Mucosa of descending colon (tissue), 3 donors: ENCODE data around the gene CXXC5. TPM values are rescaled to one million over a fixed set of nuclear protein-coding genes. Genes with fewer than 3 reads are reported as not detected.
"Not testable (repeated sequence)": the region's sequence is repeated elsewhere in the genome, so short reads cannot be mapped to it uniquely, and the experiment has no call there.

Experiments
- ATAC-seq: fragments of 200-7000 bp; cut with Tn5 transposase; one replicate; pipeline ENCODE4 v1.9.1; 2020; ENCODE audit warnings: mild to moderate bottlenecking, moderate library complexity
- DNase-seq, 3 donors: peaks; one replicate each; pipeline ENCODE4 v3.0.0-alpha.2; 2020
- H3K36me3 ChIP-seq: fragments of 200-600 bp; one replicate; pipeline ENCODE4 v1.8.0; 2021; ENCODE audit warnings: low read depth, mild to moderate bottlenecking
- H3K4me1 ChIP-seq: fragments of 200-600 bp; one replicate; pipeline ENCODE4 v1.8.0; 2021; ENCODE audit warnings: low read depth, mild to moderate bottlenecking
- H3K4me3 ChIP-seq: fragments of 200-600 bp; one replicate; pipeline ENCODE4 v1.8.0; 2021; ENCODE audit warnings: mild to moderate bottlenecking
- H3K9me3 ChIP-seq: fragments of 200-600 bp; one replicate; pipeline ENCODE4 v1.8.0; 2021; ENCODE audit warnings: mild to moderate bottlenecking
- CTCF ChIP-seq: fragments of 200-600 bp; IDR thresholded peaks from one replicate; pipeline ENCODE4 v1.8.0; 2022; ENCODE audit warnings: antibody characterized with exemption, mild to moderate bottlenecking
- intact Hi-C, 2 donors: fragments of 100-400 bp; cut with DNase I in 1 of 2; cut with micrococcal nuclease in 1 of 2; formaldehyde crosslinking; loops; one replicate each; pipeline versions ENCODE4 v1.11.0 to v1.11.1; 2022; cut with DNase I, micrococcal nuclease
- total RNA-seq, 3 donors: library from RNA; stranded (reverse); fragmentation: NEBNext Ultra II Directional in 2 of 3; extraction: Animal tissue kit (Norgen Biotek cat#: 25700) in 2 of 3; gene quantifications; one replicate each; pipeline versions ENCODE4 v1.2.1 to v1.2.4, GENCODE V29; 2021 to 2023
- donor health status: DM: no; HTN: no; CAD: no; lungs with moderate emphysema.
- donor health status: DM: no; HTN: no; CAD: no.
- donor health status: DM: no; HTN: yes; CAD: no.

The CXXC5 gene
- total RNA-seq, 3 donors from 2014 or later, result 28.1 to 31.0 (median 28.3) TPM

DNA sequence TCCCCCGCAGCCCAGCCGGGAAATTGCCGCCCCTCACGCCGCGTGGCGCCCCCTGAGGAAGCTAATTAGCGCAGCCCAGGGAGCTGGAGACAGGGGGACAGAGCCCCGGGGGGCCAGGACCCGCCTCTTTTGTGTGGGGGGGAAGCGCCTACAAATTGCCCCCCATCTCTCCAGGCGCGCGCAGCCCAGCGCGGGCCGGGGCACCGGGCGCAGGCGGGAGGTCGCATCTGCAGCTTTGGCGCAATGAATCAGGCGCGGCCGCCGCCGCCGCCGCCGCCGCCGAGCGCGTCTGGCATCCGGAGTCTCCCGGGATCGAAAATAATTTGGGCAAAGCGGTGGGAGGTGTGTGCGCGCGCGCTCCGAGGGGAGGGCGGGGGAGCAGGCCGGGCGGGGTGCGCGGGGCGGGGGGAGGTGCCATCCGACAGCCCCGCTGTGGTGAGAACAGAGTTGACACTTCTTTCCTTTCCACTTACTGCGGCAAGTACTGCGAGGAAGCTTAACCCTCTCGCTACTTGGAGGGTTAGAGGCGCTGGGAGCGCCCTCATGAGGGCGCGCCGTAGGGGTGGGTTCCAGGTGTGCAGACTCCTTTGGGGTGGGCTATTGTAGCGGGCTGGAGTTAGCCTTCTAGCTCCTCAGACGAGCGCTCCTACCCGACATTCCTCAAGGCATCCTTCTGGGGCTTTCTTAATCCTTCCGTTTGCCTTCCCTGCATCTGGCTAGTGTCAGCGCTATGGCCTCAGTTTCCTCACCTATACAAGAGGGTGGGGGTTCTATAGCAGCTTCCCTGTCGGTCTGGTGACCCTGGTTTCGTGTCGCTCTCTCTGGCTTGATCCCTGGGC, 63.1 kb downstream of the CXXC5 start:
- Histone ChIP-seq H3K4me3 (no peak overlapping the region), H3K36me3 (no peaks in the 10 kb centered on the region), H3K9me3 (no peaks in the 10 kb centered on the region), H3K4me1 (peaks cover 32% of the 10 kb centered on the region)
- intact Hi-C loops, result no loop called here
- no peak for TF ChIP-seq CTCF
- ATAC-seq (peak; percentile 44), DNase-seq (peak; percentile 40 to 67 (median 53))

- no peak overlapping the region for H3K4me3 ChIP-seq
- ATAC-seq (no peak), DNase-seq (peak in 1 of 3 donors; percentile 43)
- peaks cover 32% of the 10 kb centered on the region for H3K4me1 ChIP-seq
- intact Hi-C loops, result no loop called here
- no peaks in the 10 kb centered on the region for H3K9me3 ChIP-seq
- no peaks in the 10 kb centered on the region for H3K36me3 ChIP-seq
- no peak for TF ChIP-seq CTCF
These were observed 63.7 kb downstream of the CXXC5 start for GRCh38 chr5:139711906-139712224.

GRCh38 chr5:139712412-139712811, 64.3 kb downstream of the CXXC5 start:
- Histone ChIP-seq H3K36me3 (no peaks in the 10 kb centered on the region), H3K4me3 (no peak overlapping the region), H3K4me1 (peaks cover 32% of the 10 kb centered on the region), H3K9me3 (no peaks in the 10 kb centered on the region)
- DNase-seq (no peak), ATAC-seq (no peak)
- intact Hi-C loops, result no loop called here
- no peak for TF ChIP-seq CTCF

- H3K36me3 ChIP-seq, H3K4me3 ChIP-seq, intact Hi-C loops, H3K9me3 ChIP-seq, ATAC-seq, DNase-seq: not testable (repeated sequence)
- peaks cover 27% of the 10 kb centered on the region for H3K4me1 ChIP-seq
These were observed 65.7 kb downstream of the CXXC5 start for GRCh38 chr5:139713898-139714297.

- Histone ChIP-seq H3K9me3 (peaks cover 9% of the 10 kb centered on the region), H3K4me1 (no peaks in the 10 kb centered on the region), H3K4me3 (no peak overlapping the region), H3K36me3 (no peaks in the 10 kb centered on the region)
- intact Hi-C loops, result no loop called here
- DNase-seq (no peak), ATAC-seq (no peak)
- no peak for TF ChIP-seq CTCF
These were observed 69.1 kb downstream of the CXXC5 start for GRCh38 chr5:139717221-139717620.

- H3K4me1 ChIP-seq, H3K36me3 ChIP-seq, DNase-seq, H3K4me3 ChIP-seq, H3K9me3 ChIP-seq, ATAC-seq, intact Hi-C loops: not testable (repeated sequence)
These were observed 70.3 kb downstream of the CXXC5 start for GRCh38 chr5:139718403-139718802.

- ATAC-seq, H3K9me3 ChIP-seq, H3K36me3 ChIP-seq, H3K4me3 ChIP-seq, DNase-seq, intact Hi-C loops, H3K4me1 ChIP-seq: not testable (repeated sequence)
These were observed 71.8 kb downstream of the CXXC5 start for GRCh38 chr5:139719970-139720369.
